NCI-H2171 treated with DMSO at 0.1 percent for 48 hours (cell line): ENCODE measurements around the gene CBL.
A peak's percentile ranks its signal among the peaks of the same experiment; 100 is the strongest.

Source experiments
- DNase-seq: peaks from one replicate; lab custom pipeline; 2025; lab: John Stamatoyannopoulos, UW

CBL gene

GRCh38 chr11:119334174-119334930 lies 128.2 kb downstream of the CBL start, which contains the start of gene RNF26:
Gene RNF26, plus strand, starts transcription at chr11:119334527. Its CDS starts 596 bp downstream, at chr11:119335123.
- peak; percentile 95 for DNase-seq

- DNase-seq: no peak
These were observed 129.0 kb downstream of the CBL start for GRCh38 chr11:119335091-119335654.

- no peak for DNase-seq
These were observed 129.8 kb downstream of the CBL start for GRCh38 chr11:119335655-119336543.

DNA sequence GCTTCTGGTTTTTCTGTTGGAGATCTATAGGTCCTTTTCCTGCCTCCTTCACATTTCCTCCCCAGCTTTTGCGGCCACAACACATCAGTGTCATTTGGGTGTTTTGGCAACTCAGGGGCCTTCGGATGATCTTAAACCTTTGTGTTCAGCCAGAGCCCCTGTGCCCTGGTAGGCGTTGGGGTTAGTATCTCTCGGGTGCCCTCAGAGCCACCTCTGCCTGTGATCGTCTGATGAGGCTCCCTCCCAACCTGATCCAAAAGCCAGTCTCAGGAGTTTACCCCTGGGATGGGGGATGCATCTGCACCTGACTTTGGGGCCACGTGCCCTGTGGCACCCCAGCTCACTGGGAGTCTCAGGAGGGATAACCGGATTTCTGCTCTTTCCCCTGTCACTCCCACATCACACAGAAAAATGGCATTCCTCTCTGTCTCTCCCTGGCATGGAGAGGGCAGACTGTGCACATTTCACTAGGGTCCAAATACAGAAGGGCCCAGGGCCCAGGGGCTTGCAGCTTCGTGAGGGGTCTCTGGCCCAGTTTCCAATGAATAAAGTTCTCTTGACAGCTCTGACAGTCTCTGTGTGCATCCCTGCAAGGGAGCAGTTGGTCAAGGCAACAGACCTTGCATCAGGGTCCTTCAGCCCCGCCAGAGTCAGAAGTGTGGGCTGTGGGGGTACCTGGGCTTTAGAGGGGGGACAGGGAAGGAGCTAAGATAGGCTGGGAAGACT lies 130.8 kb downstream of the CBL start:
- no peak for DNase-seq

GRCh38 chr11:119337581-119338317 lies 131.6 kb downstream of the CBL start:
- no peak for DNase-seq

GRCh38 chr11:119338318-119338890 lies 132.3 kb downstream of the CBL start:
- peak; percentile 18 for DNase-seq

DNA sequence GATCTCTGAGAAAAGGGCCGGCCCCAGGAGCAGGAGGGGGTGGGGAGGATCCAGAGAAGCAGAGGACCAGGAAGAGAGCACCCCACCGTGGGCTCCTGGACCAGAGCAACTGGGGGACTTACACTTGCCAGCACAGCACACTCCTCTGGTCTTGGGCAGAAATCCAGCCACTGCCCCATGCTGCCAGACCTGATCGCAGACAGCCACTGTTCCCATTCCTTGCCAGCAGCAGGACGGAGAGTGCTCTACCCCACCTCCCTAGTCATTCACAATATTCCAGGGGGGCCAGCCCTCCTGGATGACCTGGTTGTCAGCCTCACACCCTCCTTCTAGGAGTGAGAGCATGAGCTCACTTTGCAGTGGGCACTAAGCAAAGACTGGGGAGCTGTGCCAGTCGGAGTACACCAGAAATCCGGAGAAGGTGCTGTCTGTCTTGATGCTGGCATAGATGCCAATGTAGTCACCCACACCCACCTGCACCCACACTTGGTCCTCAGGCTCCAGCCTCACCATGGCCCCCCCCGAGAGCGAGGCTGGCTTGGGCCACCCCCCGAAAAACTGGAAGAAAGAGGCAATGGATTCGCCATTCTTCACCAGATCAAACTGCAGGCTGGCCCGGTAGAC lies 132.9 kb downstream of the CBL start:
- no peak for DNase-seq

GRCh38 chr11:119339589-119340334 lies 133.6 kb downstream of the CBL start:
- no peak for DNase-seq

DNA sequence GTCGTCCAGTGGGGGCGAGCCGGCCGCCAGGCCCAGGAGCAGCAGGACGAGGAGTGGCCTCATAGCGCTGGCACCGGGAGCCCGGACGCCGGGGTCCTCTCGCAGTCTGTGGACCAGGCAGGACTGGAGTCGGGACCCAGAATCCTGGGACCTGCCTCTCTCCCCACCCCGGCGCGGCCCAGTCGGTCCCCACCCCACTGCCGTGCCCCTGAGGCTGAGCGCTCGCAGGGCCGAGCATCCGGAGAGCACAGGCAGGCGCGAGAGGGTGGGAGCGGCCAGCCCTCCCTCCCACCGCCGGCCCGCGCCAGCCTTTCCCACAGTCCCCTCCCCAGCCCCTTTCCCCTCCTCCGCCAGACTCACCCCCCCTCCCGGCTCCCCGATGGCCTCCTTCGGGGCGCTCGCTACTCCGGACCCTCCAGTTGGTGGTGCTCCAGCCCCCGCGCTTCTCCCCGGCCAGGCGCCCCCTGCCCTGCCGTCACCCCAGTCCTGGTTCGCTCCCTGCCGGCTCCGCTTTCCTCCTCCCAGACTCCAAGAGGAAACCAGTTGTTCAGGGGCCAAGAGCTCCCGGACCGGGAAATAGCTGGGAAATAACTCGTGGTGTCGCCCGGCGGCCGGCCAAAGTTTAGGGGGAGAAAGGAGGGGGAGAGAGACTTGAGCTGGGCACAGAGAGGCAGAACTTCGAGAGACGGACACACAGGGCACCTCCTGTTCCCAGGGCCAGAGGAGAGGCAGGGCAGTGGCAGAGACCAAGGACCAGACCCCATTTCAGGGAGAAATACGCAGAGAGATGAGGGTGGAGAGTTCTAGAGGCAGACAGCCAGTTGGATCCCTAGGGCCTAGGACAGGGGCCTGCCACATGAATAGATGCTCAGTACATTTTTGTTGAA lies 134.4 kb downstream of the CBL start, which contains the start of gene C1QTNF5:
Gene C1QTNF5, minus strand, starts transcription at position 549 of the 887 bp plus-strand sequence. Its CDS starts 486 bp downstream, at position 63.
- no peak for DNase-seq

DNA sequence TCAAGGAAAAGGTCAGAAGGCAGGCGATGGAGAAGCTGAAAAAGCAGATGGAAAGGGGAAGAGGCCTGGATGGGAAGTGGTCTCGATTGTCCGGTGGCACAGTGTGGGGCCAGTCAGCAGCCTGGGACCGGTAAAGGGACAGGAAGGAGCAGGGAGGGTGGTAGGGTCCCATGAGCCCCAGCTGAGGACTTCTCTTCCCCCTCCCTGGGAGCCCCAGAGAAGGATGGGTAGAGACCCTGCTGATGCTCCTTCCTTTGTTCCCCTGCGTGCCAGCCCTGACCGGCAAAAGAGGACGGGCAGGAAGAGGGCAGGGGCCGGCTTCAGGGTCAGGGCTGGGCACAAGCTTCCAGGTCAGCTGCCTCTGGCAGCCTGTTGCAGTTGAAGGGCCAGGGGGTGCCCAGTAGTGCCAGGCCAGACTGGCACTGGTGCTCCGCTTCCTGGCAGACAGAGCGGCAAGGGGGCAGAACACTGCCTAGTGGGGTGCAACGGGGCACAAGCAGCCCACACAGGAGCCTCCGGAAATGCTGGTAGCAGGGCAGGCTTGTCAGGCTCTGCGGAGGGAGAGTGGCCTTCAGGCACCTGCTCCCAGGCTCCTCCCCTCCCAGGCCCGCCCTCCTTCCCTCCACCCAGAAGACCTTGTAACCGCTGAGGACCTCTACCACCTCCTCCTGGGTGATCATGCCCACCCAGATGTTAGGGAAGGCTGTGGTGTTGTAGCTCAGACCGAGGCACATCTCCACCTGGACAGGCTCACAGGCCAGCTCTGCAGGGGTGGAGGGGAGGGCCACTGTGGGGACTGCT lies 135.3 kb downstream of the CBL start:
- no peak for DNase-seq

DNA sequence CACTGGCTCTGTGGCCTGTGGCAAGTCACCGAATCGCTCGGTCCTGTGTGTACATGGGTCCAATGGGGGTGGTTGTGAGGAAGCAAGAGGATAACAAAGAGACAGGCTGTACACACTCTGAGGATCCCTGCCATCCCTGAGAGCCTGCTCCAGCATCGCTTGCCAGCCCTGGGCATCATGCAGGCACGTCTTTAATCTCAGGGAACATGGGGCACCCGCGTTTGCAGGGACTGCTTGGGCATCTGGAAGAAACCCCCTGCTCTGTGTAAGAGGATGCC lies 135.8 kb downstream of the CBL start:
- no peak for DNase-seq

DNA sequence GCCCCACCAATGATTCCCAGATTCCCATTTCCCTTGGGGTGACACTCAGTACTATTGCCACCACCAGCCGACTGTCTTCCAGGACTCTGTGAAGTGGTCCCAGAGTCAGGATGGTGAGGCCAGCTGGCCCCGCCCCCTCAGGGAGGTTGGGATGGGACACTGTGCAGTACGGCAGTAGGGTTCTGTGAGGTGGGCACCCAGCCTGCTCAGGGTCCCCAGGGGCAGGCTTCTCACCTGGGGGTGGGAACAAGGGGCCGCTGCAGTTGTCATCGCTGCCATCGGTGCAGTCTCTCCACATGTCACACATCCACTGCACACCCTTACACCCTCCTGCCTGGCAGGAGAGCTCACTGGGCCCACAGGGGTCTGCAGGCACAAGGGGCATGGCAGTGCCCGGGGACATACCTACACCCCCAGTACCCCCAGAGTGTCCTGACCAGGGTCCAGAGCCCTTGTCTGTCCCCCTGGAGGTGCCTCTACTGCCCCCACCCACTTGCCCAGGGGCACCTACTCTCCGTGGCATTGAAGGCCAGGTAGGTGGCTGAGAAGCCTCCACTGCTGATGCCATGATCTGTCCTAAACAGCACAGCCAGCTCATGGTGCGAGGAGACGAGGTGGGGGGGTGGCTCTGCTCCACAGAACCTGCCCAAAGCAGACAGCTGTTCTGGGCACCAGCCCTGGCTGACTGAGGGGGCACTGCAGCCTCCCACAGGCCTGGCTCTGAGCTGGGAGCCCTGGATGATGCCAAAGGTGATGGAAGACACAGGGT lies 136.4 kb downstream of the CBL start:
- DNase-seq: no peak

GRCh38 chr11:119343726-119344125 lies 137.6 kb downstream of the CBL start:
- no peak for DNase-seq

DNA sequence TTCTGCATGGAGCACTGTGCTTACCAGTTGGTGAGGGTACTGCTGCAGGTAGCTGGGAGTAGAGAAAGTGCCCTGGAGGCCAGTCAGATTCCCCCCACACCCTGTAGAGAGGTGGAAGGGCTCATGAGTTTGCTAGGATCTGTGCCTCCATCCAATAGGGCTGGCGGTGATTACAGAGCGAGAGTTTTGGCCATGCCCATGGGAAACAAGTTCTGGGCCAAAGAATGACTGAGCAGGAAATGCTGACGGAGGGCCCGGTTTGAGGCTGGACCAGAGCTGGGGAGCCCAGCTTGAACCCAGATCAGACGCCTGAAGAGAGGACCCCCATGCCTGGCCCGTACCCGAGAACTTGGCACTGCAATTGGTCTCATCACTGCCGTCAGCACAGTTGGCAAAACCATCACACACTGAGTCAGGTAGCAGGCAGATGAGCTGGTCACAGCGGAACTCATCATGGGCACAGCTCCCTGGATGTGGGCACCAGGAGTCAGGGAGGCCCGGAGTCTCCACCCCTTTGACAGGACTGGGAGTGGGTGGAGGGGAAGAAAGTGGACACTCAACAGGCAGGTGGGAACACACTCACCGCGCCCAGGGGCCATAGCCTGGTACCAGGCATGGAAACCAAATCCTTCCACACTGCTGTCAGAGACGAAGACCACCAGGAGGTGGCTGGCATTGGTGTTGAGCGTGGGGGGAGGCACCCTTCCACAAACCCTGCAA lies 138.3 kb downstream of the CBL start:
- no peak for DNase-seq

GRCh38 chr11:119345685-119346084 lies 139.5 kb downstream of the CBL start:
- no peak for DNase-seq

DNA sequence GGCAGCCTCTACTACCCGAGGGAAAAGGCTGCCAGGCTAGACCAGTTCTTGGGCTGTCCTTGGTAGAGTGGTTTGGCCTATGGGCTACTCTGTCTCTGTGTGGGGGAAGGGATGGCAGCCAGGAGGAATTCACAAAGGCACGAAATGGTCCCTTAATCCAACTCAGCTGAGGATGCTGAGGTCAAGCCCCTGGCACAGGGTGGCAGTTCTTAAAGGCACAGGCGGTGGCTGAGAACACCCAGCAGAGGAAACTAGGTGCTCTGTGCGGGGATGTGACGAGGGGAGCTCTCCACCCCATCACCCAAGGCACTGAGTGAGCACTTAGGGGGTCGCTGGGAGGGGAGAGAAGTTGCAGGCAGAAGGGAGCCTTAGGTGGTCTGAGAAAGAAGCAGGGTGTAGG lies 140.5 kb downstream of the CBL start, which contains the start of gene MFRP:
Gene MFRP, minus strand, starts transcription at position 101 of the 400 bp plus-strand sequence. CDS start 192 bp downstream, outside the sequence.
- DNase-seq: no peak
